Pons (tissue), 1 donor: ENCODE results near the gene ARL16.

Experiments
- DNase-seq: peaks from one replicate; pipeline ENCODE4 v3.0.0-alpha.2; 2016; ENCODE audit warnings: low spot score

ARL16 gene

GRCh38 chr17:81666342-81667191 is 17.0 kb downstream of the ARL16 start, which contains the start of the genes CCDC137 and OXLD1:
Gene CCDC137 (plus strand): TSS chr17:81666737. CDS start chr17:81666767, 30 bp downstream.
Gene OXLD1 (minus strand): TSS chr17:81666605. CDS start chr17:81666577, 28 bp downstream.
- peak; percentile 92 for DNase-seq

DNA sequence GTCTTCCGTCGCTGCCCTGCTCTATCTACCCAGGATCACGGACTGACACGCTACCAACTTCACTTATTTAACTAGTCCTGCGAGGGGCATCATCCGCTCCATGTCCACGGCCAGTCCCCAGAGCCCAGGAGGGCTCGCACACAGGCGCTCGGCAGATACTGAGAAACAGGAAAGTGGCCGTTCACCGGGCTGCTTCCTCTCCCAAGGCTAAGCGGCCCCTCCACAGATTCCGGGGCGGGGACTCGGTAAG is 17.6 kb downstream of the ARL16 start:
- no peak for DNase-seq

- no peak for DNase-seq
Observed at GRCh38 chr17:81665205-81666091, 18.1 kb downstream of the ARL16 start.

GRCh38 chr17:81664051-81664470 is 19.5 kb downstream of the ARL16 start:
- no peak for DNase-seq

DNA sequence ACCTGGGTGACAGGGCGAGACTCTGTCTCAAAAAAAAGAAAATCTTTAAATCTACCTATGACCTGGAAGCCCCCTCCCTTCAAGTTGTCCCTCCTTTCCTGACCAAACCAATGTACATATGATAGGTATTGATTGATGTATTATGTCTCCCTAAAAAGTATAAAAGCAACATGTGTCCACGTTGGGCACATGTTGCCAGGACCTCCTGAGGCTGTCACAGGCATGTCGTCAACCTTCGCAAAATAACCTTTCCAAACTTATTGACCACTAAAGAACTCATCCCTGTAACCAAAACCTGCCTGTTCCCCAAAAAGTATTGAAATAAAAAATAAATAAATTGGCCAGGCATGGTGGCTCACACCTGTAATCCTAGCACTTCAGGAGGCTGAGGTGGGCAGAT is 21.6 kb downstream of the ARL16 start:
- DNase-seq = no peak

- no peak for DNase-seq
Observed at GRCh38 chr17:81660441-81660840, 23.2 kb downstream of the ARL16 start.

- no peak for DNase-seq
Observed at GRCh38 chr17:81659038-81659437, 24.6 kb downstream of the ARL16 start.

DNA sequence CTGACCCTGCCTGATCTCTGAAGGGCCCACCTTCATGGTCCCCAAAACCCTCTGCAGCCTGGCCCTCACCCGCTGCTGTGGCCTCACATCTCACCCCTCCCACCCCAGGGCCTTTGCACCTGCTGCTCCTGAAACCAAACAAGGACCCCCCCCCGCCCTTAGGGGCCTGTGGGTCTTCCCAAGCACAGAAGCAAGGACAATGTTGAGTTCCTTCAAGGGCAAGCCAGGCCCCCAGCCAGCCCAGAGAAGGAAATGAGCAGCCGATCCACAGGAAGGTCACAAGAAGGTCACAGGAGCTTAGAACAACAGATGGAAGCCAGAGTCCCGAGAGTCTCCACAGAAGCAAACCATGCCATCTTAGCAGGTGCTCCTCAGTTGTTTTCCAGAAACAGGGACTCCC is 26.8 kb downstream of the ARL16 start:
- no peak for DNase-seq

DNA sequence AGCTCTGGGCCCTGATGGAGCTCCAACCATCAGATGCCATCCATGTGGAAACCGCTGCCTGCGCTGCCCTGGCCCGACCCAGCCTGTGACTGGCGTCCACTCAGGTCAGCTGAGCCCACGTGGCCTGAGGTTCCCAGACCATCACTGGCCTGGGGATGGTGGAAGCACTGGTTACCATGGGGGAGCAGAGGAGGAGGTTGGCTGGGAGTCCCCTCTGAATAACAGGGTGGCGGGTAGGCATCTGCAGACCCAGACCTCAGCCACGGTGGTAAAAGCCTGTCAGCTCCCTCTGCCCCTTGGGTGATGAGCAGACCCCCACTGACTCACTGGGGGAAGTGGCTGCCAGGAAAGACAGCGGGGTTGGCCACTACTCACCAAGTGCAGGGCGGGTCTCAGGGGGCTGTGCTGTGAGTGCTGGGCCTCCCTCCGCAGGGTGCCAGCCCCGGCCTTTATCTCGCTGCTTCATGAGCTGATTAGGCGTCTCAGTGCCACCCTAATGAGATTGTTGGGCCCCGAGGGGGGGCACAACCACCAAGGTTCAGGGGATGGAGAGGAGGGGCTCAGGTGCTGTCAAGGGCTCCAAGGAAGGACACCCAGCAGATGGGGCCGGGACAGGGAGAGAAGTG is 27.4 kb downstream of the ARL16 start, which contains the start of gene PDE6G:
TSS of gene PDE6G (minus strand) at position 425 of the 626 bp plus-strand sequence. CDS start 3,237 bp downstream, outside the sequence.
- DNase-seq = no peak

- no peak for DNase-seq
Observed at GRCh38 chr17:81655378-81656117, 28.0 kb downstream of the ARL16 start.

GRCh38 chr17:81652906-81653771 is 30.5 kb downstream of the ARL16 start:
- no peak for DNase-seq

GRCh38 chr17:81651692-81652091 is 31.9 kb downstream of the ARL16 start:
- DNase-seq = no peak

- DNase-seq = no peak
Observed at GRCh38 chr17:81650951-81651350, 32.6 kb downstream of the ARL16 start.

DNA sequence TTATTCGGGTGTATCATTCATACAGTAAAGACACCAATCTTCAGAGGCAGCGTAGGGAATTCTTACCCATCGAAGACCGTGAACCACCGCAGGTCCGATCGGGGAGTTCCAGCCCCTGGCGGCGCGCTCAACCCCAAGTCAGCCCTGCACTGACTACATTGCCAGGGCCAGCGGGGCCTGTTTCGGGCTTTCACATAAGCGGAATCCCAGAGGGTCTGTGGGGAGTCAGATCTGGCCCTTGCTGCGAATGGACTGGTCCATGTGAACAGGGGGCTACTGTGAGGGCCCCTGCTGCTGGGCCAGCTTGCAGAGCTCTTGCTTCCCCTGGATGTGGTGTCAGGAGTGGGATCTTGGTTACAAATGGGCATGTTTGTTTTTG is 34.9 kb downstream of the ARL16 start:
- DNase-seq = no peak

DNA sequence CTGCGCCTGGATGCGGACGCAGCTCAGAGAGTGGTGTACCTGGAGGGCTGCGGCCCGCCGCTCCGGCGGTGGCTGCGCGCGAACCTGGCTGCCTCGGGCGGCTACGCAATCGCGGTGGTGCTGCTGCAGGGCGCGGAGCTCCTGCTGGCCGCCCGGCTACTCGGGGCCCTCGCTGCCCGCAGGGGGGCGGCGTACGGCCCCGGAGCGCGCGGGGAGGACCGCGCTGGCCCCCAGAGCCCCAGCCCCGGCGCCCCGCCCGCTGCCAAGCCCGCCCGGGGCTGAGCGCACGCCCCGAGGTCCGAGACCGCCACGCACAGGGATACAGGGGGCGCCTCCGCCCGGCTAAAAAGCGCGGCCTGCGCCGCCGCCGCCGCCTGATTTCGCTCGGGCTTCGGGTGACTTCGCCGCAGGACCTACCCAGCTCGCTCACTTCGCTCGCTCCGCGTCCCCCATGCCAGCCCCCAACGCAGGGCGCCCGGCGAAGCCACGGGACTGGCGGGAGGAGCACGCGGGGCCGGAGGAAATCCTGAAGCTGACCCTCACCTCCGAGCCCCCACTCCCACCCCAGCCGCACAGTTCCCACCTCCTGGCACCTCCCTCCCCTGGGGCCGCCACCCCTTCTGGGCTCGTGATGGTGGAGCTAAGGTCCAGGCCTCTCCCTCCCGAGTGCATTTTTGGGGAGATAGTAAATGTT is 35.4 kb downstream of the ARL16 start:
- no peak for DNase-seq

DNA sequence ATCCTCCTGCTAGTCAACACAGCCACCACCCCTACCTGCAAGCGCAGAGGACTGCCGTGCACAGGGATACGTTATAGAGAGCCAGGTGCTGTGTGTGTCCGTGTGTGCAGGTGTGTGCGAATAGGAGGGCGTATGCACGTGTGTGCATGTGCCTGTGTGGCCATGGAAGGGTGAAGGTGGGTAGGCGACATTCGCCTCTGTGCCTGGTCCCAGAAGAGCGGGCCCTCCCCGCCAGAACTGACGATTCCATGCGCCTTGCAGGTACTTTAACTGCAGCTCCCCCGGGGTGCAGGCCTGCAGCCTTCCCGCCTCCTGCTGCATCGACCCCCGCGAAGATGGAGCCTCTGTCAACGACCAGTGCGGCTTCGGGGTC is 36.0 kb downstream of the ARL16 start:
- DNase-seq = no peak

DNA sequence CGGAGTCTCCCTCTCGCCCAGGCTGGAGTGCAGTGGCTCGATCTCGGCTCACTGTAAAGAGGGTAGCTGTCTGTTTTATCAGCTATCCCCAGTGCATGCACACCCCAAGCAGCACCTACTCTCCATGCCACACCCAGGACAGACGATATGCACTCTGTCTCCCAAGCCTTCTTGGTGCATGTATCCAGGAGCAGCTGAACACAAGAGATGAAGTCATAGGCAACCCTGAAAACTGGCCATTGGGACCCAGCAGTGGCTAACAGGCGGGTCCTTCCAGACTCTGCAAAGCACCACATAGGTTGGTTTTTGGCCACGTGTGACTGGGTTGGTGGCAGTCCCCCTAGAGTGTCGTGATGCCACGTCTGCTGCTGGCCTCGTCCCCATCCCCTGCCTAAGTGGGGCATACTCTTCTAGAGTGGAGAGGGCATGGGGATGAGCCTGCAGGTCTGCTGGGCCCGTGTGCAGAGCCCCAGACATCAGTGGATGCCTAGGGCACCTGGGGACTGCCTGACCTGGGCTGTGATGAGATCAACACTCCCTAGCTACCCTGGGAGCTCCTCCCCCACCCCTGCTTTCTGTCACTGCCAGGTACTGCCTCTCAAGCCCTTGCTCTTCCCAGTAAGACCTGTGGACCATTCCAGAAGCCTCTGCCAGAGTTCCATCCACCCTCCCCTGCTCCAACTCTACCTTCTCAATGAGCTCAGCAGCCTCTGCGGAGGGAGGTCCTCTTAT is 36.6 kb downstream of the ARL16 start:
- no peak for DNase-seq

GRCh38 chr17:81644976-81645952 is 38.3 kb downstream of the ARL16 start:
- DNase-seq = no peak
